HCT116 (cell line): ENCODE measurements around the gene PRPF8.

Source experiments
- ATF3 ChIP-seq: IDR thresholded peaks from 2 replicates; pipeline ENCODE4 v1.6.1; 2012
- CTCF ChIP-seq, 3 experiments: fragments of 200-600 bp in 1 of 3; sonication (generic) in 1 of 3; IDR thresholded peaks in 2 of 3; conservative IDR thresholded peaks in 1 of 3; 2 replicates each; pipeline ENCODE4 v1.5.1; 2012 to 2017; ENCODE audit warnings: low read depth in 2 of 3, low read length in 2 of 3, antibody characterized with exemption in 1 of 3, borderline replicate concordance in 1 of 3, control low read depth in 1 of 3, mild to moderate bottlenecking in 1 of 3, mixed read lengths in 1 of 3, mixed run types in 1 of 3, moderate library complexity in 1 of 3; ENCODE audit not compliant: insufficient read depth in 1 of 3
- ELF1 ChIP-seq: IDR thresholded peaks from 2 replicates; pipeline ENCODE4 v1.6.1; 2012; ENCODE audit warnings: low read depth, borderline replicate concordance
- EZH2 ChIP-seq: fragments of 200-600 bp; sonication (generic); IDR thresholded peaks from 2 replicates; pipeline ENCODE4 v1.6.1; 2017; ENCODE audit warnings: antibody characterized with exemption, mixed run types
- JUND ChIP-seq: IDR thresholded peaks from 2 replicates; pipeline ENCODE4 v1.6.1; 2012
- MAX ChIP-seq: IDR thresholded peaks from 2 replicates; pipeline ENCODE4 v1.6.1; 2012
- POLR2A ChIP-seq: IDR thresholded peaks from 2 replicates; pipeline ENCODE4 v1.7.0; 2011; ENCODE audit warnings: borderline replicate concordance; ENCODE audit not compliant: insufficient read depth, insufficient read length; ENCODE audit errors: extremely low read depth
- POLR2AphosphoS5 ChIP-seq: IDR thresholded peaks from 2 replicates; pipeline ENCODE4 v1.6.1; 2011; ENCODE audit warnings: mild to moderate bottlenecking, low read depth, low read length, moderate library complexity
- RAD21 ChIP-seq: IDR thresholded peaks from 2 replicates; pipeline ENCODE4 v1.6.1; 2012; ENCODE audit warnings: low read depth, mild to moderate bottlenecking
- SIN3A ChIP-seq: IDR thresholded peaks from 2 replicates; pipeline ENCODE4 v1.6.1; 2012; ENCODE audit warnings: low read depth
- TCF7L2 ChIP-seq: IDR thresholded peaks from 2 replicates; pipeline ENCODE4 v1.7.0; 2011; ENCODE audit warnings: borderline replicate concordance, inconsistent platforms; ENCODE audit not compliant: insufficient read depth, insufficient read length; ENCODE audit errors: extremely low read depth
- ZNF274 ChIP-seq: fragments of 200-500 bp; sonication (Bioruptor generic); IDR thresholded peaks from 2 replicates; pipeline ENCODE4 v1.6.1; 2014; ENCODE audit warnings: mild to moderate bottlenecking, low read depth, low read length, inconsistent platforms

GRCh38 chr17:1710807-1711553, 26.3 kb upstream of the PRPF8 start:
- no peak for TF ChIP-seq ELF1
- no peak for TF ChIP-seq POLR2A
- TF ChIP-seq CTCF (IDR thresholded peaks at IDR 0.05 in 2 of 3, conservative IDR thresholded peaks at IDR 0.05 in 1 of 3; ENCODE audit: borderline replicate concordance in 1 of 3, insufficient read depth in 1 of 3, low read depth in 2 of 3, low read length in 2 of 3): no peak
- no peak for TF ChIP-seq SIN3A
- TF ChIP-seq TCF7L2: no peak
- TF ChIP-seq JUND: no peak
- no peak for TF ChIP-seq RAD21
- TF ChIP-seq MAX: no peak
- no peak for TF ChIP-seq EZH2
- TF ChIP-seq ZNF274: no peak
- no peak for TF ChIP-seq POLR2AphosphoS5
- no peak for TF ChIP-seq ATF3
